ENCODE results near the gene DEFB115.
"Not testable (repeated sequence)": the region's sequence is repeated elsewhere in the genome, so short reads cannot be mapped to it uniquely, and the experiment has no call there.

Gene DEFB115

DNA sequence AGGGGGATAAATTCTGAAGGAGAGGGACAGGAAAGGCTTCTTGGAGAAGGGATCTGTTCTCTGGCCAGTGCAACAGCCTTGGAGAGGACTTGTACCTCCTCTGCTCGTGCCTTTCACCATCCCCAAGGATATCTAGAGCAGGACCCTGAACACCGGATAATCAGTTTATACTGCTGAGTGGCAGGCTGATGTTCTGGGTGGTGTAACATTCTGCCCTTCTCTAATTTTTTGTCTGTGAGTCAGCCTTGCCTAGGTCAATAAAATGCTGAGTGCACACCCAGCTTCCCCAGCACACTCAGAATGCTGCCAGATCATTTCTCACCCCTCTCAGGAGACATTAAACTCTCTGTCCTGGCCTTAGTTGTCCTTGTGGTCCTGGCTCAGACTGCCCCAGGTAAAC lies at the start of gene DEFB115:
Gene DEFB115 (plus strand): TSS at position 301 of the 400 bp plus-strand sequence. CDS start 0 bp downstream, at position 301.
- no peak within 1 kb of the TSS for H3K9ac ChIP-seq (ENCODE audit: insufficient read length)
- H3K36me3 ChIP-seq (ENCODE audit: insufficient read depth, low read length) = no peaks in the 10 kb centered on the region

GRCh38 chr20:31236953-31237352 lies 20.5 kb upstream of the DEFB115 start:
- Histone ChIP-seq H3K9ac (ENCODE audit: insufficient read length) (no peak overlapping the region), H3K36me3 (ENCODE audit: insufficient read depth, low read length) (no peaks in the 10 kb centered on the region), H3K27ac (no peak overlapping the region), H3K4me3 (no peak overlapping the region), H3K9me3 (ENCODE audit: low read depth, low read length) (0 out of 2 replicates have a peak, but pooled peaks cover 6% of the 10 kb centered on the region)
- DNase-seq (ENCODE audit: low read depth, low spot score) = no peak
- no peak for TF ChIP-seq POLR2AphosphoS5 (IDR thresholded peaks at IDR 0.05; ENCODE audit: borderline replicate concordance, low read depth, low read length)
- TF ChIP-seq FOXP2 (optimal IDR thresholded peaks at IDR 0.05; ENCODE audit: control extremely low read depth, extremely low read length, insufficient read depth) = no peak
- no peak for TF ChIP-seq EZH2 (IDR thresholded peaks at IDR 0.05)

More for the DNA sequence above, at the start of gene DEFB115:
- Histone ChIP-seq H3K9me3 (ENCODE audit: low read depth, low read length) (no peaks in the 10 kb centered on the region), H3K27ac (no peak within 1 kb of the TSS), H3K4me3 (no peak within 1 kb of the TSS)
- TF ChIP-seq EZH2 (IDR thresholded peaks at IDR 0.05) (no peak), POLR2AphosphoS5 (IDR thresholded peaks at IDR 0.05; ENCODE audit: borderline replicate concordance, low read depth, low read length) (no peak), FOXP2 (optimal IDR thresholded peaks at IDR 0.05; ENCODE audit: control extremely low read depth, extremely low read length, insufficient read depth) (no peak)
- no peak for DNase-seq (ENCODE audit: low read depth, low spot score)

GRCh38 chr20:31237763-31238162 lies 19.7 kb upstream of the DEFB115 start:
- DNase-seq (ENCODE audit: low read depth, low spot score) = no peak
- Histone ChIP-seq H3K4me3 (no peak overlapping the region), H3K9me3 (ENCODE audit: low read depth, low read length) (peaks cover 9% of the 10 kb centered on the region; the same call in 1 of the 2 replicates), H3K36me3 (ENCODE audit: insufficient read depth, low read length) (no peaks in the 10 kb centered on the region), H3K27ac (no peak overlapping the region), H3K9ac (ENCODE audit: insufficient read length) (no peak overlapping the region)
- TF ChIP-seq EZH2 (IDR thresholded peaks at IDR 0.05) = no peak
- TF ChIP-seq POLR2AphosphoS5 (IDR thresholded peaks at IDR 0.05; ENCODE audit: borderline replicate concordance, low read depth, low read length) = no peak
- no peak for TF ChIP-seq FOXP2 (optimal IDR thresholded peaks at IDR 0.05; ENCODE audit: control extremely low read depth, extremely low read length, insufficient read depth)

DNA sequence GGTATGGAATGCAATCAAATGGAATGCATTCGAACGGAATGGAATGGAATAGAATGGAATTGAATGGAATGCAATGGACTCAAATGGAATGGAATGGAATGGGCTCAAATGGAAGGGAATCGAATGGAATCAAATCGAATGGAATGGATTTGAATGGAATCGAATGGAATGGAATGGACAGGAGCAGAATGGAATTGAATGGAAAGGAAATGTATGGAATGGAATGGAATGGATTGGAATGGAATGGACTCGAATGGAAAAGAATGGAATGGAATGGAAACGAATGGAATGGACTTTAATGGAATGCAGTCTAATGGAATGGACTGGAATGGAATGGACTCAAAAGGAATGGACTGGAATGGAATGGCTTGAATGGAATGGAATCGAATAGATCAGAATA lies 18.3 kb upstream of the DEFB115 start:
- no peak overlapping the region for H3K4me3 ChIP-seq
- no peaks in the 10 kb centered on the region for H3K36me3 ChIP-seq (ENCODE audit: insufficient read depth, low read length)
- no peak for DNase-seq (ENCODE audit: low read depth, low spot score)
- H3K9me3 ChIP-seq (ENCODE audit: low read depth, low read length) = peaks cover 9% of the 10 kb centered on the region; the same call in 1 of the 2 replicates
- no peak for TF ChIP-seq EZH2 (IDR thresholded peaks at IDR 0.05)
- TF ChIP-seq FOXP2 (optimal IDR thresholded peaks at IDR 0.05; ENCODE audit: control extremely low read depth, extremely low read length, insufficient read depth) = no peak
- no peak for TF ChIP-seq POLR2AphosphoS5 (IDR thresholded peaks at IDR 0.05; ENCODE audit: borderline replicate concordance, low read depth, low read length)
- no peak overlapping the region for H3K9ac ChIP-seq (ENCODE audit: insufficient read length)
- H3K27ac ChIP-seq = no peak overlapping the region

GRCh38 chr20:31256959-31257358 lies 505 bp upstream of the DEFB115 start:
- H3K27ac ChIP-seq = no peak overlapping the region
- no peak overlapping the region for H3K4me3 ChIP-seq
- H3K36me3 ChIP-seq (ENCODE audit: insufficient read depth, low read length) = no peaks in the 10 kb centered on the region
- no peak overlapping the region for H3K9ac ChIP-seq (ENCODE audit: insufficient read length)
- TF ChIP-seq FOXP2 (optimal IDR thresholded peaks at IDR 0.05; ENCODE audit: control extremely low read depth, extremely low read length, insufficient read depth) (no peak), EZH2 (IDR thresholded peaks at IDR 0.05) (no peak), POLR2AphosphoS5 (IDR thresholded peaks at IDR 0.05; ENCODE audit: borderline replicate concordance, low read depth, low read length) (no peak)
- DNase-seq (ENCODE audit: low read depth, low spot score) = no peak
- H3K9me3 ChIP-seq (ENCODE audit: low read depth, low read length) = no peaks in the 10 kb centered on the region

DNA sequence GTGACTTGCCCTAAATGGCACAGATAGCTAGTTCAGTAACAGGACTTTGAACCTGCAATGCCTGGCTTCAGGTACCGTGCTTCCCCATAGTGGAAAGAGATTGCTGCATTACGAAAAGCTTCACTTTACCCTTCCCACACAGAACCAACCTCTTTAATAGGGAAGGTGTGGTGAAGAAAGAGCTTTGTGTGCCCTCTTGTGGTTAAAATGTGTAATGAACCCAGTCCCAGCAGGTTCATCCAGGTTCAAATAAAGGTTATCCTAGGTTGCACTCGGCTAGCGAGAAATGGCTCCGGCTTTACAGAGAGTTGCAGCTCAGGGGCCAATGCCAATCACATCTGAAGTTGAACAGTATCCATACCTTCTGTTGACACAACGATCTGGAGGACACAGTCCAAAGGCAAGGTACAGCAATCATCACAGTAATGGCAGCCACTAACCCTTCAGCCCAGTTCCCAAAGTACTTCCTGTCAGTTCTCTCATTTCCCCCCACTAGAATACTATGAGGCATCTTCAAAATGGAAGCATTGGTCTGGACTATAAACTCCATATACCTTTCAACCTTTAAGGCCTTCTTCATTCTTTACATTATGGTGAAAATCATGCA lies 3.0 kb downstream of the DEFB115 start:
- TF ChIP-seq POLR2AphosphoS5 (IDR thresholded peaks at IDR 0.05; ENCODE audit: borderline replicate concordance, low read depth, low read length) (no peak), EZH2 (IDR thresholded peaks at IDR 0.05) (no peak), FOXP2 (optimal IDR thresholded peaks at IDR 0.05; ENCODE audit: control extremely low read depth, extremely low read length, insufficient read depth) (no peak)
- no peak for DNase-seq (ENCODE audit: low read depth, low spot score)
- no peaks in the 10 kb centered on the region for H3K36me3 ChIP-seq (ENCODE audit: insufficient read depth, low read length)
- H3K9ac ChIP-seq (ENCODE audit: insufficient read length) = no peak overlapping the region
- no peaks in the 10 kb centered on the region for H3K9me3 ChIP-seq (ENCODE audit: low read depth, low read length)
- no peak overlapping the region for H3K4me3 ChIP-seq
- no peak overlapping the region for H3K27ac ChIP-seq

GRCh38 chr20:31274441-31274840 lies 17.0 kb downstream of the DEFB115 start:
- Histone ChIP-seq H3K27ac (no peak overlapping the region), H3K36me3 (ENCODE audit: insufficient read depth, low read length) (no peaks in the 10 kb centered on the region), H3K9me3 (ENCODE audit: low read depth, low read length) (no peaks in the 10 kb centered on the region), H3K4me3 (no peak overlapping the region), H3K9ac (ENCODE audit: insufficient read length) (no peak overlapping the region)
- no peak for DNase-seq (ENCODE audit: low read depth, low spot score)
- TF ChIP-seq POLR2AphosphoS5 (IDR thresholded peaks at IDR 0.05; ENCODE audit: borderline replicate concordance, low read depth, low read length) (no peak), FOXP2 (optimal IDR thresholded peaks at IDR 0.05; ENCODE audit: control extremely low read depth, extremely low read length, insufficient read depth) (no peak), EZH2 (IDR thresholded peaks at IDR 0.05) (no peak)

- DNase-seq (ENCODE audit: low read depth, low spot score) = no peak
- no peaks in the 10 kb centered on the region for H3K36me3 ChIP-seq (ENCODE audit: insufficient read depth, low read length)
- TF ChIP-seq EZH2 (IDR thresholded peaks at IDR 0.05) (no peak), POLR2AphosphoS5 (IDR thresholded peaks at IDR 0.05; ENCODE audit: borderline replicate concordance, low read depth, low read length) (no peak), FOXP2 (optimal IDR thresholded peaks at IDR 0.05; ENCODE audit: control extremely low read depth, extremely low read length, insufficient read depth) (no peak)
- no peak overlapping the region for H3K4me3 ChIP-seq
- H3K9me3 ChIP-seq (ENCODE audit: low read depth, low read length) = no peaks in the 10 kb centered on the region
- no peak overlapping the region for H3K27ac ChIP-seq
- H3K9ac ChIP-seq (ENCODE audit: insufficient read length) = no peak overlapping the region
Measured at GRCh38 chr20:31278178-31278577, 20.7 kb downstream of the DEFB115 start.

- not testable (repeated sequence) for DNase-seq (ENCODE audit: low read depth, low spot score); H3K9ac ChIP-seq (ENCODE audit: insufficient read length); H3K4me3 ChIP-seq; H3K9me3 ChIP-seq (ENCODE audit: low read depth, low read length); H3K27ac ChIP-seq; H3K36me3 ChIP-seq (ENCODE audit: insufficient read depth, low read length)
Measured at GRCh38 chr20:31284964-31285363, 27.5 kb downstream of the DEFB115 start.

Measured in SK-N-MC (cell line).